GM21447 (cell line): Measurements from ENCODE around the gene CIB2.

Experiments used
- ATAC-seq: cut with Tn5 transposase; IDR thresholded peaks from one replicate; pipeline ENCODE4 v1.9.1; 2021; ENCODE audit not compliant: unreplicated experiment

Gene CIB2

DNA sequence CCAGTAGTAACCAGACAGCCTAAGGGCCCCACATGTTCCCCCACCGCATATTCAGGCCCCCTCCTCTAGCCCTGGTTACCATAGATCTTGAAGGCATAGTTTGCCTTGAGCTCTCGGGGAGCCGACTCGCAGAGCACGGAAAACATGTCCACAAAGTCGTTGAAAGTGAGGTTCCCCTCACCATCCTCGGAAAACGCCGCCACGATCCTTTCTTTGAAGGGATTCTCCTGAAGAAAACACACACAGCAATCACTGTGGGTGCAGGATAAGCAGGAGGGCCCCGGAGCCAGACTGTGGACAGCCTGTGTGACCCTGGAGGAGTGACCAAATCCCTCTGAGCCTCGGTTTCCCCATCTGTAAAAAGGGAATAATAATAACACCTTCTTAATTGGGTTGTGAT, 22.1 kb downstream of the CIB2 start:
- ATAC-seq, result no peak

- ATAC-seq, result peak; percentile 43
Measured at GRCh38 chr15:78108300-78109084, 22.8 kb downstream of the CIB2 start.

DNA sequence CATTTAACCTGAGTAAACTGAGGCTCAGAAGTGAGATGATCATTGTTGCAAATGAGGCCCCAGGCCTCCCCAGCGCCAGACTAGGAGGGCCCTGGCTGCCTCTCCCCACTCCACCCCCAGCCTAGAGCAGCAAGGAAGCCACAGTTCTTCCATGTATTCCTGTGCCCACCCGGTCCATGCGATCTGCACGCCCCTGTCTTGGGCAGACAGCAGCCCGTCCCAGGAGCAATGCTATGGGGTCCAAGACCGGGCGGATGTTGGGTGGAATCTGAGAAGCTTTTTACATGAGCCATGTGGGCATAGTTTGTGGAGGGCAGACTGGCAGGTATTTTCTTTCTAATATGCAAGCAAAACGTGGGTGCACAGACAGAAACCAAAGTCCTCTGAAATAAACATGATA, 23.8 kb downstream of the CIB2 start:
- ATAC-seq, result no peak

DNA sequence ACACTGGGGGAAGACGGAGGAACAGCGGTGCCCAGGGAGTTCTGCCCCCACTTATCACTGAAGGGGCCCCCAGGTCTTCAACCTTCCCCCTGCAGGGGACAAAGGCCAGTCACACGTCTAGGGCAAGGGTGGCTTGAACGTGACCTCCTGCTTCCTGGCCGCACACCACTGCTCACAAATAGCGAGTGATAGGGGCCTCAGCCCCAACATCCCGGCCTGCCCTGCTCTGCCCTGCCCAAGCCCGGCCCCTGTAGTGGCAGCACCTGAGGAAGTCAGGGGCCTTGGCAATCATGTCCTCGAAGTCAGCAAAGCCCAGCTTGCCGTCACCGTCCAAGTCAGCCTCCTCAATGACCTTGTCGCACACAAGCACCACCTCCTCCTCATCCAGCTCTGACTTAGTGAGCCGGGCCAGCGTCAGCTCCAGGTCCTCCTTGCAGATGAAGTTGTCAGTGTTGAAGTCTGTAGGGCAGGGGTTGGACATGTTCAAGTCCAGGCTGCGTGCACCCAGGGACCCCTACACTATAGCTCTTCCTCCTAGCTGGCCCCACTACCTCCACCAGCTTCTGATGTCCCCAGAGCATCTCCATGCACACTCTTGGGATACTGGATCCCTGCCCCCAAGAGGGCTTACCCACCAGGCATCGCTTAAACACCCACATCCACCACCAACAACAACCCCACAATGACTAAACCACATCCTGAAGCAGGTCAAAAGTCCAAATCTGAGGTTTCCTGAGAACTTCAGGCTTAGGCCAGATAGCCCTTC, 25.6 kb downstream of the CIB2 start:
- ATAC-seq, result no peak

- no peak for ATAC-seq
Measured at GRCh38 chr15:78104566-78105475, 26.4 kb downstream of the CIB2 start.

DNA sequence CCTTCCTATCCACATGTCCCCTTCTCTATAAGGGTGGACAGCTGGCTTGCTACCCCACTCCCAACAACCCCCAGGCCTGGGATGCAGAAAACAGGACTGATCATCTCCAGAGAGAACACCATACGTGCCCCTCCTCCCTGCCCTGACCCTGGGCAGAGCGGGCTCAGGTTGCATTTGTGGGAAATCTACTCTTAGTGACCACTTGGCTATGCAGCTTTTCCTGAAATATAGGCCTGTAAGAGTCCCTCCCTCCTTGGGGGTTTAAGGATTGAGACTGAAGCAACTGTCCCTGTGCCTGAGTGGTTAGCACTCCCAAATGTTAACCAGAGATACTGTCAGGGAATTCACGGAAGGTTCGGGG, 27.1 kb downstream of the CIB2 start:
- ATAC-seq, result peak; percentile 9

DNA sequence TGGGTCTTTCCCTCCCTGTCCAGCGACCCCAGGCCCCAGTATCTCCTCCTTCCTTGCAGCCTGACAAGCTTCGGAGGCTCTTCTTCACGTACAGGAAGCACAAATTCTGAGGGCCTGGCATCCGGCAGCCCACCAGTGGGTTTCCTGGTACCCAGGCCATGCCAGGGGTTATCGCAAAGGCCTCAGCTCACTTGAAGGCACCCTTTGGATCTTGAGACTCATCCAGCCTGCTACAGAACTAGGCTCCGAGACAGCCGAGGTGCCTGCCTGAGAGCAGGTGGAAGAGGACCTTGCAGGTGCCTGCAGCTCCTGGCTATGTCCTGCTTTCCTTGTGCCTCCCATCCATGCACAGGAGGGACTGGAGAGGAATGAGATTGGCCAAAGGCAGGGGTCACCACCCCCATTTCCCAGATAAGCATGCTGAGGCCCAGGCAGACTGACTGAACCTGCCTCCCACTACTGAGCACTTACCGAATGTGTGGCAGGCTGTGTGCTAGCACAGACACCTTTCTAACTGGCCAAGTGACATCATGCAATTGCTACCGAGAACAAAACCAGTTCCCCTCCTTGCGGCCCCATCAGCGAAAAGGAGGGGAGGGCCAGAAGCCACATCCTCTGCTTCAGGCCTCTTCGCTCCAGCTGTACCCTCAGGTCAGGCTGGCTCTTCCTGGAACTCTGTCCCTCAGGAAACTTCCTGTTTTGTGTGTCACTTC, 27.7 kb downstream of the CIB2 start:
- peak; percentile 83 for ATAC-seq

- ATAC-seq, result no peak
Measured at GRCh38 chr15:78102741-78103140, 28.5 kb downstream of the CIB2 start.

DNA sequence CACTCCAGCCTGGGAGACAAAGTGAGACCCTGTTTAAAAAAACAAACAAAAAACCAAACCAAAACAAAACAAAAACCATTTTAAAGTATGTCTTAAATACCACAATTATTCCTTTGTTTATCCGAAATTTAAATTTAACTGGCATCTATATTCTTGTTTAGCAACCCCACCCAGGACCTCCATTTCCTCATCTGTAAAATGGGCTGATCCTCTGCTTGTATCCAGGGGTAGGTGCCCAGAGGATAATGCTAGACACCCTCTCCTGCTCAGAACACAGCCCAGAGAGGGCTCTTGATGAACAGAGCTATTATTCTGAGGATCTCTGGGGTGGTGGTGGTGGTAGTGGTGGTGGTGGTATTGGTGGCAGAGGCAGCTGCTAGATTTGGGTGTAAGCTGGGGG, 29.0 kb downstream of the CIB2 start:
- ATAC-seq, result no peak

DNA sequence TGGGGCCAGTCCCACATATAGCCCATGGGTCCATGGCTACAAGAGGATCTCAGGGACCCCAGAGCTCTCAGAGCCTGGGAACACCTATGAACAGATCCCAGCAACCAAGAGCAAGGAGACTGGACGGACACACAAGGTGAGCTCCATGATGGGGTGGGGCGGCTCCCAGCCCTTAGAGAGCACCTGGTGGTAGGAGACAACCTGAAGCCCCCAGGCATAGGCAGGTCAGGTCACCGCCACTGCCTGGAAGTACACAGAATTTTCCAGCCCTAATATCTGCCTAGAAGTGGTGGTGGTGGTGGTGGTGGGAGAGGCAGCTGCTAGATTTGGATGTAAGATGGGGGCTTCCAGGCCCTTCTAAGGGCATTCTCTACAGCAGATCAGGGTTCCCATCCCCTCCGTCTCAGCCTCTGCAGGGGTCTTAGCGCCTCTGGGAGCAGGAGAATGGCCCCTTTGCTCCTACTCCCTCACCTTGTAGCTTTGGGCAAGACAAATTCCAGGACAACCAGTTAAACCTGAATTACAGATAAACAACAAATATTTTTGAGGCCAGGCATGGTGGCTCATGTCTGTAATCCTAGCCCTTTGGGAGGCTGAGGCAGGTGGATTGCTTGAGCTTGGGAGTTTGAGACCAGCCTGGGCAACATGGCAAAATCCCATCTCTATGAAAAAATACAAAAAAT, 29.7 kb downstream of the CIB2 start:
- no peak for ATAC-seq

DNA sequence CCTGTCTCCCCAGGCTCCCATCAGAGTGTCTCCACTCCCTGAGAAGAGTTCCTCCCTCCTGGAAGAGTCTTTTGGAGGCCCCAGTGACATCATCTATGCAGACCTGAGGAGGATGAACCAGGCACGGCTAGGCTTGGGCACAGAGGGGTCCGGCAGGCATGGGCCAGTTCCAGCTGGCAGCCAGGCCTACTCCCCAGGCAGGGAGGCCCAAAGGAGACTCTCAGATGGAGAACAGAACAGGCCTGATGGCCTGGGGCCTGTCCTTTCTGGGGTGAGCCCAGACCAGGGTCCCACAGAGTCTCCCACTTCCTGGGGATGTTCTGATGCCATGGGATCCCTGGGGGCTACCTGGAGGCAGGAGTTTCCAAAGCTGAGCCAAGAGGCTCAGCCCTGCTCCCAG, 30.4 kb downstream of the CIB2 start:
- no peak for ATAC-seq

- ATAC-seq, result no peak
Measured at GRCh38 chr15:78098131-78098755, 33.0 kb downstream of the CIB2 start.

- no peak for ATAC-seq
Measured at GRCh38 chr15:78097667-78098066, 33.6 kb downstream of the CIB2 start.

- no peak for ATAC-seq
Measured at GRCh38 chr15:78093242-78094020, 37.8 kb downstream of the CIB2 start.

DNA sequence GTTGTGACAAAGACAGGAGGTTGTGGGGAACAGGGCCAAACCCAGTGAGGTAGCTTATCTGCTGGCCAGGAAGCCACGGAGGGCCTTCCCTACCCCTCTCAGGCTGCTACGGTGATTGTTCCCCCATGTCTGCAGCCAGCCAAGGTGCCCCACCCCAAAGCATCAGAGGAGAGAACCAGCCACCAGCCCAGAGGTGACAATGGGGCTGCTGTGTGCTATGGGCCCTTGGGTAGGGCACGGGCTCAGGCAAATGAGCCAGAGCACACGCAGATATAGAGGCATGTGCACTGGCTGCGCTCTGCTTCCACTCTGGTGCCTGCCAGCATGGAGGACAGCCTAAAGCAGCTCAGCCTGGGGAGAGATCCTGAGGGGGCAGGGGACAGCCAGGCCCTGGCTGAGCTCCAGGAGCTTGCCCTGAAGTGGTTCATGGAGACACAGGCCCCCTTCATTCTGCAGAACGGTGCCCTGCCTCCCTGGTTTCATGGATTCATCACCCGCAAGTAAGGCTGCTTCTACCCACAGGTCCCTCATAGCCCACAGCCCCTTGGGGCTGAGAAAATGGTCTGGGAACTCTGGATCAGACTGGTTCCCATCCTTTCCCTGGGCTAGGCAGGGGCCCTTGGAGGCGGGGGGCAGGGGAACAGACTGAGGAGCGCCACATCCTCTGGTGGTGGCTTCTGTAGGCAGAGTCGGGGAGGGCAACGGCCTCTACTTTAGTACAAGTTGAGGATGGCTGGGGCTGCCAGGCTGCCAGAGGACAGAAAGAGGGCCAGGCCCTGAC, 38.8 kb downstream of the CIB2 start, which contains the start of gene SH2D7:
Gene SH2D7 (plus strand): TSS at position 301 of the 781 bp plus-strand sequence. CDS start 24 bp downstream, at position 325.
- no peak for ATAC-seq

DNA sequence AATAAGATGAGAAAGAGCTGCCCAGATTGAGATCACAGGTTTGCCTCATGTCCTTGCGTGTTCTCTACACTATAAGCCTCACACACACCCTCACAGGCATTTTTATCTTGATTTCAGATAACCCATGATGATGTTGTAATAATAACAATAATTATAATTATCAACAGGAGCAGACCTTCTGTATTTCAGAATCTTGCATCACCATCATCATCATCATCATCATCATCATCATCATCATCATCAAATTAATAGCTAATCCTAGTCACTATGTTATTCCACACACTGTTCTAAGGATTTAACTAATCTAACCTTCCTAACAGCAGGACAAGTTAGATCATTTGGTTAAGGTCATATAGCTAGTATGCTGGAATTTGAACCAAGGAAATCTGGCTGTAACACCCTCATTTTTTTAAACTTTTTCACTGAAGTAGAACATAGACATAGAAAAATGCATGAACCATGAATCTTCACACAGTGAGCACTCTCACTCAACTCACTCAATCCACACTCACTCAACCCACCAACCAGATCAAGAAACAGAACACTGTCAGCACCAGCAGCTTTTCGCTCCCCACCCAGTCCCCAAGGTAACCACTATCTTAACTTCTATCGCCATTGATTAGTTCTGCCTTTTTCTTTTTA, 40.7 kb downstream of the CIB2 start:
- no peak for ATAC-seq

GRCh38 chr15:78088773-78089080, 42.5 kb downstream of the CIB2 start:
- ATAC-seq, result no peak
